ENCODE measurements around the gene VAPB. TPM values are rescaled to one million over a fixed set of nuclear protein-coding genes. Genes with fewer than 3 reads are reported as not detected.

VAPB gene
- total RNA-seq, 1 donor from 2014 or later, result 56.6 TPM

GRCh38 chr20:58461899-58462298, 72.9 kb downstream of the VAPB start:
- no peak for DNase-seq (ENCODE audit: low read depth)

DNA sequence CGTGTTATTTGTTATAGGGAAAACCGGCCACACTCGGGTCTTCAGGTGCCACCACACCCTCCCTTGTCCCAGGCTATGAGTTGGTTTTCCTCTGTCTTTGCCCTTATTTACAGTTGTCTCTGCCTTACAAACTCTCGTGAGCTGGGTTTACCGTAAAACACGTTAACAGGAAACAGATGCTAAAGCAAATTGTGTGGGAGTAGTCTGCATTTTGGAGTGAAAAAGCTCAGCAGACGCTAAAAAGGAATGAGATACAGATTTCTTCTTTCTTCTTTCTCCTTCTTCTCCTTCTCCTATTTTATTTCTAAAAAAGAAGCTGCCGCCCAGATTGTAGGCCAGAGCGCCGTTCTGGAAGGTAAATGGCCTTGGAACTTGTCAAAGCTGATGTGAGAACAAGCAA, 74.2 kb downstream of the VAPB start:
- DNase-seq (ENCODE audit: low read depth), result no peak

DNA sequence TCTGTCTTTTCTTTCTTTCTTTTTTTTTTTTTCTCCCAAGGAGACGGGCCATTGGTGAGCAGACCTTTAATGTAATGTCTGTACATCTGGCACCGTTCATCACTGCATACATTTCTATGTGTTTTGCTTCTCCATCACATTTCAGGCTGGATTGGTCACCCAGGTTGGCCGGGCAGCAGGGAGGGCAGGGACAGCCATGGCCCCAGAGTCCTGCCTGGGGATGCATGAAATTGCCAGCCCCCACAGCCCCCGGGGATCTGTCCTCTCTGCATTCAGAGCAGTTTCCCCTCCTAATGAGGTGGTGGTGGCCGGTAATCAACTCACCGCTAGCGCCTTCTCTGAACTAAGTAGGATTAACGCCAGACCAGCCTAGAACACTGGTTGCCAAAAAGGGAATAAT, 75.8 kb downstream of the VAPB start:
- no peak for DNase-seq (ENCODE audit: low read depth)

DNA sequence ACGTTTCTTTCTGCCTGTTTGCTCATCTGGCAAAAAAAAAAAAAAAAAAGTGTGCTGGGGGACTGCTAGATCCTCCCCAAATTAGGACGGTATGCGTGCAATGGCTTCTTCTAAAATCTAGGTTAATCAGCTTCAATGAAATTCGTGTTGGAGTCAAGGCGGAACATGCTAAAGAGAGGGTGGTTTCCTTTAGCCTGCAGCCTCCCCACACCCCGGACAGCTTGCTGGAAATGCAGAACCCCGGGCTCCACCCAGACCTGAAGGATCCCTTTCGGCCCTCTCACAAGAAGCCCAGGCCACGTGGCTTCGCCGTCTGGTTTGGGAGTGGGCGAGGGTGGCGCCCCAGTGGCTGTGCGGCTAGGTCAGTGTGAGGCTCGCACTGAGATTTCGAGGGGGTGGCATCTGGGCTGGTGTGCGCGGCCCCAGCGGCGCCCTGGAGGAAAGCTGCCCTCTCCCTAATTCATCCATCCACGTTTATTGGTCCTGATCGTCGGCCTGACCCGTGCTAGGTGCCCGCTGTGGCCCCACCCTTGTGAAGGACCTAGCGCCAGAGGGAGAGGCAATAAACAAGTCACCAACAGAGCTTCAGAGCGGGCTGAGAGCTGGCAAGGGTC, 77.2 kb downstream of the VAPB start:
- no peak for DNase-seq (ENCODE audit: low read depth)

DNA sequence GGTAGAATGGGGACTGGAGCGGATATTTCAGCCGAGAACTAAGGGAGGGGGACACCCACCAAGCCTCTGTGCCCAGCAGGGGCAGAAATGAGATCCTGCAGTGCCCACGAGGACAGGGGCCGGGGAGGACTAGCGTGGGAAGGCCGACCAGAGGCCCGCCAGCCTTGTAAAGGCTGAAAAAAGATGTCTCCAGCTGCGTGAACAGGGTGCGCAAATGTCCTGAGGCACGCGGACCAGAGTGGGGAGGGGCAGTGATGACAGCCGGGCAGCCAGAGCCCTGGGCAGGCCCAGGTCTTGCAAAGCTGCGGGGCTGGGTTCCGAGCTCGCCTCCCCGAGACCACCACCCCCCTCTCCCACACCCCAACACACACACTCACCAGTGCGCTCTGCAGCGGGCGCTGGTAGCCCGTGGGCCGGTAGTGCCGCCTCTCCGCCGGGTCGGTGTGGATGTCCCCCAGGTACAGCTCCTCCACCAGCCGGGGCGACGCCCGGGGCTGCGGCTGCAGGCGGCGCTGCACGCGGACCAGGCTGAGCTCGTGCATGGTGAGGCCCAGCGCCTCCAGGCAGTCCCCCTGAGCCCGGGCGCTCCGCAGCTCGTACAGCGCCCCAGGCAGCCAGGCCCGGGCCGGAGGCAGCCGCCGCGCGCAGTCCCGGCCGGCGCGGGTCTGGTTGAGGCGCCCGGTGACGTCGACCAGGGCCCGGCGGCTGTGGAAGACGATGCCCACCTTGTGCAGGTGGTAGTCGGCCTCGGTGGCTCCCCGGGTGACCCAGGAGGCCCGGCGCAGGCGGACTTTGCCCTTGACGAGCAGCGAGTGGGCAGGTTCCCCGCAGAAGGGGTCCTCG, 77.9 kb downstream of the VAPB start:
- no peak for DNase-seq (ENCODE audit: low read depth)

DNA sequence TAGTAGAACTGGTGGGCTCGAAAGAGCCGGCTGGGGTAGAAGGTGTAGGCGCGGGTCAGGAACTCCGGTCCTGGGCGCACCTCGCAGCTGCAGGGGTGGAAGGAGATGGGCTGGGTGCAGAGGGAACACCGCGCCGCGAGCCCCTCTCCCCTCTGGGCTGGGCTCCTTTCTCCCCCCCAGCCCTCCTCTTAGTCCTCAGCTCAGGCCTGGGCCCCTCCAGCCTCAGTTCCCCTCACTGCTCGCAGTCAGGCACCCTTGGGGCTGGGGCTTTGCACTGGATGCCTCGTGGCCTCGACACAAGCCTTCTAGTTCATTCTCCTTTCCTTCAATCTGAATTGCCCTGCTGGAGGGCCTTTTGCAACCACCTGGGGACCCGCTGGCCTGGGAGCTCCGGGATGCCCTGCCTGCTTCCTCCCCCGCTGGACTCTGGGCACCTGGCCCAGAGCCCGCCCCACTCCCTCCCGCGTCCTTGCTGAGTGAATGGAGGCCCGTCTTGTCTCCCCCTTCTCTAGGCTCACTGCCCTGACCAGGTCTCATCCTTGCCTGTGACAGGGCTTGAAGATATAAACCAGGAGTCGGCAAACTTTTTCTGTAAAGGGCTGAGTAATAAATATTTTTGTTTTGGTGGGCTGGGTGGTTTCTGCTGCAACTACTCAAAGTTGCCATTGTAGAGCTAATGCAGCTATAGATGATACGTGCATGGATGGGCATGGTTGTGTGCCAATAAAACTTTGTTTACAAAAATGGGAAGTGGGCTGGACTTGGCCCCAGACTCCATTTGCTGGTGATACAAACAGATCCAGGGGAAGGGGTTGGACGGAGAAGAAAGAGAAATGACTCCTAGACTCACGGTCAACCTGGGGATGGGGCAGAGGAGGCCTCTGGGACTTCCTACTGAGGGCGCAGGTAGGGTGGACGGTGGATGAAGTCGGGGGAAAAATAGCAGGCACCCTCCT, 78.8 kb downstream of the VAPB start:
- no peak for DNase-seq (ENCODE audit: low read depth)

GRCh38 chr20:58469616-58470015, 80.6 kb downstream of the VAPB start:
- DNase-seq (ENCODE audit: low read depth), result no peak

- no peak for DNase-seq (ENCODE audit: low read depth)
These were observed 81.5 kb downstream of the VAPB start for GRCh38 chr20:58470336-58471192.

DNA sequence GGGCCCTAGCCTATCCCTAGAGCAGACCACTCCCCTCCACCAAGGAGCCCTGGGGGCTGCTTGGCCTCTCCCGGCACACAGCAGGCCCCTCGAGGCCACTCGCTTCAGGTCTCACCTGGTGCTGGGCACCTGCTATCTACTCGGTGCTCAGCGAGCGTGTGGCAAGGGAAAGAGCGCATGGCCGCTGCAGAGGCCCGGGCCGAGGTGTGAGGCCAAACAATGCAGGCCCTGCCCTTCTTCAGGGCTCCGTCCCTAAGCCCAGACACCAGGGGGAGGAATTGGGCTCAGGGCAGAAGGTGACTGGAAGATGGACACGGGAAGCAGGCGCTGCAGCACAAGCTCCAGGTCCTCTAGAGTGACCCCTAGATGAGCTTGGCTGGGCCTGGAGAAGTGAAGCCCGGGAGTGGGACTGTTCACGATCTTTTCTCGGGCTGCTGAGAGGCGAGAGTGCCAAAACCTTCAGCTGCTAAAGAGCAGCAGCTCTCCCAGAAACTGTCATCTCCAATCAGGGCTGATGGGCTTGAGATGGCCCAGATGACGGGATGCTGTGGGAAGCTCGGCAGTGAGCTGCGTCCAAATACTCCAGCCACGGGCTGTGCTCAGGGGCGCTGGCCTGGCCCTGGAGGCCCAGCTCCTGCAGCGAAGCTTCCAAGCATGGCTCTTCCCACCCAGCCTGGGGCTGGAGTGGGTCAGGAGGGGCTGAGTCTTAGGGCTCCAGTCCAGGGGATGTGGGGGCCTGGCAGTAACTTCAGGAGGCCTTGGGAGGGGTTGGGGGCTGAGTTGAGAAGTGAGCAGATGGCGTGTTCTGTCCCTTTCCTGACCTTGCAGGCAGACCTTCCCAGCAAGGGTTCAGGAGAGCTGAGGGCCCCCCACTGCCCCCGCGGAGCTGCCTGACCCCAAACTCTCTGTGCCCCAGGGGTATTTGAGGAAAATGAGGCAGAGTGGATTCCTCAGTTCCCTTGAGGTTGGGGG, 82.5 kb downstream of the VAPB start:
- DNase-seq (ENCODE audit: low read depth), result no peak

- DNase-seq (ENCODE audit: low read depth), result no peak
These were observed 83.4 kb downstream of the VAPB start for GRCh38 chr20:58472273-58473018.

GRCh38 chr20:58473453-58474425, 84.7 kb downstream of the VAPB start:
- no peak for DNase-seq (ENCODE audit: low read depth)

GRCh38 chr20:58475466-58475865, 86.4 kb downstream of the VAPB start:
- no peak for DNase-seq (ENCODE audit: low read depth)

GRCh38 chr20:58478141-58478805, 89.2 kb downstream of the VAPB start:
- no peak for DNase-seq (ENCODE audit: low read depth)

DNA sequence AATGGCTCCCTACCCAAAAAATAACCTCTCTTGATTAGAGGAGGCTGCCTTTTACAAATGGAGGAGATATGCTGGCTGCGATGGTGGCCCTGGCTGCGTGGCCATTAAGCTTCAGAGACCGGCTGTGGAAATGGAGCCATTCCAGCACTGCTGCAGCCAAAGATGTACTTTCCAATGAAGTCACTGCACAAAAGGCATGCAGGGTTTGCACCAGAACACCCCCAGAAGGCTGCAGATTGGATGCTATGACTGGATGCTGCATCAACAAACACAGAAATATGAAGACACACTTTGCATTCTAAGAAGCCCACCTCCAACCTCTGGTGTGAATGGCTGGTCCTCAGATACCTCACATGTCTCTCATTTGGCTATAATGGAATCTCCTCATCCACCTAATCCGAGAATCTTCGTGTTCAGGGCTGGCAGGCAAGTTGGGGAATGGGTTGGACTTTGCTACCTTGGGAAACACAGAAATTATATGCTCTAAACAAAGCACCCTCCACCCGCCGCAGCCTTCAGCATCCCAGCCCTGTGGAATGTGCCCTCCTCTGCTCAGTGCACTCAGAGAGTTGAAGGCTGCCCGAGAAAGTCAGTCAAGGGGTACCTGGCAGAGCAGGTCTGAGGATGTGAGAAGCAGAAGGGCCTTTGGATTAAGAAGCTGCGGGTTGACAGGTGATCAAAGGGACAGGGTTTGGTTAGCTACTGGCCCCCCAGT, 90.9 kb downstream of the VAPB start:
- no peak for DNase-seq (ENCODE audit: low read depth)

DNA sequence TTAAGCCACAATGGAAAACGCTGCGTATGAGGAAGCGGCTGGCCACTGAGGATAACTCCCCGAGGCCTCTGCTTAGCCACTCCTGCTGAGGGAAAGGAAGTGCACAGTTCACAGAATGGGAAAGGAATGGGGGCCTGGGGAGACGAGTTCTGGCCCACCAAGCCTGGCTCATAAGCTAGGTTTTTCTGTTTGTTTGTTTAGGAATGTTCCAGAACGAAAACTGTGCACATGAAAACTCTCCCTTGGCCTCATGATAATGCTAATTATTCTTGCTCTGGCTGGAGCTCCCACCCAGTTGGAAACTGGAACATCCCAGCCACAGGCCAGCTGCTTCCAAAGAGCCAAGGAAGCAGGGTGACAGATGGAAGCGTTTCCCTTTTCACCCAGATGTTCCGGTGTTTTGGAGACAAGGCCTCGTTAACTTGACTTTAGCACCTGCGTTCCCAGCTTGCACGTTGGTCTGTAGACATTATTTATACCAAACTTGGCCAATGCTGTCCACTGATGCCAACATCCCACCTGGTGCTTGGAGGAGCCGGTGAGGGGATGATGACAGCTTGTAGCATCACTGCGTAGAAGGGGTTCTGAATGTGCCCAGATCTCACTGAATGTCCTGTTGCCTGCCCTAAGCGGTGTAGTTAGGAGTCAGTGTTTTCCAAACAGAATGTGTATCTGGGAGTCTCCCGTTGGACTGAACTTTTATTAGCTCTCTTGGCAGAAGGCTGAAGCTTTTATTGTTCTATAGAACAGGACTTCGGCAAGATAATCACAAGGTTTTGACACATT, 91.7 kb downstream of the VAPB start:
- DNase-seq (ENCODE audit: low read depth), result no peak

DNA sequence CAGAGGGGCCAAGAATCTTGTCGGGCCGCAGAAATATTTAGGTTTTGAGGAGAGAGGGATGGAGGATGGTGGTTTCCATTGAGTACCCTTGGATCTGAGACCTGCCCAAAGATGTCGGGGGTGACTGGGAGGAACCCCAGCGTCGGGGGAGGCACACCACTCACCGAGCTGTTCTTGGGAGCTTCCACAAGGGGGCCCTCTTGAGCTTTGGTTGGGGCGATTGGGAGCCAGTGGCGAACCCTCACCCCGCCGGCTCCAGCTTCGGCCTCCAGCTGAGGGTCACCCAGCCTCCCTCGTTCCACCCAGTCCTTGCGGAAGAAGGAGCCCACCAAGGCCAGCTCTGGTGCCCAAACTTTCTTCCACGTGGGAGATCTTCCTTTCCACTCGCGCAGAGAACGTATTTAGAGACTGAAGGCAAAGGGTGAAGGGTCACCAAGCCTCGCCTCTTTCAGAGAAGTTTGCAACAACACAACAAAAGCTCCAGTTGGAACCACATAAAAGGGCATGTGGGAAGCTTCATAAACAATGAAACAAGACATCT, 92.5 kb downstream of the VAPB start:
- DNase-seq (ENCODE audit: low read depth), result peak; percentile 10

Measured in renal cortical epithelial cell (primary cell).